GM19467 (cell line): ENCODE data around the gene TMEM41B.
"Not testable (repeated sequence)": the region's sequence is repeated elsewhere in the genome, so short reads cannot be mapped to it uniquely, and the experiment has no call there.

Experiments
- ATAC-seq: cut with Tn5 transposase; IDR thresholded peaks from one replicate; pipeline ENCODE4 v1.9.1; 2021; ENCODE audit warnings: mild to moderate bottlenecking, moderate library complexity; ENCODE audit not compliant: unreplicated experiment

Gene TMEM41B, protein sequence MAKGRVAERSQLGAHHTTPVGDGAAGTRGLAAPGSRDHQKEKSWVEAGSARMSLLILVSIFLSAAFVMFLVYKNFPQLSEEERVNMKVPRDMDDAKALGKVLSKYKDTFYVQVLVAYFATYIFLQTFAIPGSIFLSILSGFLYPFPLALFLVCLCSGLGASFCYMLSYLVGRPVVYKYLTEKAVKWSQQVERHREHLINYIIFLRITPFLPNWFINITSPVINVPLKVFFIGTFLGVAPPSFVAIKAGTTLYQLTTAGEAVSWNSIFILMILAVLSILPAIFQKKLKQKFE

DNA sequence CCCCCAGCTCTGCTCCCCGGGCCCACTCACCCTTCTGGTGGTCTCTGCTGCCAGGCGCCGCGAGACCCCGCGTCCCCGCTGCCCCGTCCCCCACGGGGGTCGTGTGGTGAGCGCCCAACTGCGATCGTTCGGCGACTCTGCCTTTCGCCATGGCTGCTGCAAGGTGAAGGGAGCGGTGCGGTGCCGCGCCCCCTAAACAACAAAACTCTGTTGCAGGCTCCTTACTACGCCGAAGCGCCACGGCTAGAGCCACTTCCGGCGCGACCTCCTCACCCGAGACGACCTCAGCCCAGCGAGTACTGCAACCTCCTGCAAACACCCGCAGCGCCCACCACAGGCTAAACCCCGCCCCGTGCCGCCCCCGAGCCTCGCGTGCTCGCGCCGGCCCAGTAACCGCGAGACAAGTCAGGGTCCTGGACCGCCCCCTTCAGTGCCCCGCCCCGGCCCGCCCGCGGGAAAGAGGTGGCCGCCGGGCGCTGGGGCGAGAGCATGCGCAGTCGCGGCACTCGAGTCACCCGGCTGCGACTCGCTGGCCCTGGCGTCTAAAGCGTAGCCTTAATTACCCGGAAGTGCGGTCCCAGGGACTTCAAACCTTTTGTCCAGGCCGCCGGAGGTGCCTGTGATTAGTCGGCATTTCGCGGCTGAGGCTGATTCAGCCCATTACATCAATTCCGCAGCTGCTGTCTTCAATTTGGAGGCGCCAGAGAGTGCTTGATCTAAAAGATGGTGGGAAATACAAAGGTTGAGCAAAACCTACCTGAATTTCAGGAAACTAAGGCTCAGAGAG lies at the start of gene TMEM41B:
Gene TMEM41B, minus strand, starts transcription at position 303 of the 787 bp plus-strand sequence. Its CDS starts 152 bp downstream, at position 151.
- peak; percentile 99 for ATAC-seq

GRCh38 chr11:9362393-9362863 lies 48.0 kb upstream of the TMEM41B start:
- no peak for ATAC-seq

GRCh38 chr11:9360862-9361622 lies 46.6 kb upstream of the TMEM41B start:
- ATAC-seq = not testable (repeated sequence)

DNA sequence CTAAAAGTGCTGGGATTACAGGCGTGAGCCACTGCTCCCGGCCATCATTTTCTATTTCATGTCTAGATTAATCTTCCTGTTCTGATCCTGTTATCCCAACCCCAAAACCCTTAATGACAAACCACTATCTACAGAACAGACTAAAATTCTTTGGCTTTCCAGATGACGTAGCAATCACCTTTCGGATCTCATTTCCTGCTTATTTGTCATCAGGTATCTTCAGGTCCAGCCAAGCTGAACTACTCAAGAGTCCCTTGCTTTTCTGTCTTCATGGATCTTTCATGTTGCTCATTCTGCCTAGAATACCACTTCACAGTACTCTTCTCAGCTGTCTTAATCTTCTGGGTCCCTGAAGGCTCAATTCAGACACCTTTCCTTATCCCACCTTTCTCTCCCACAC lies 42.6 kb upstream of the TMEM41B start:
- no peak for ATAC-seq

DNA sequence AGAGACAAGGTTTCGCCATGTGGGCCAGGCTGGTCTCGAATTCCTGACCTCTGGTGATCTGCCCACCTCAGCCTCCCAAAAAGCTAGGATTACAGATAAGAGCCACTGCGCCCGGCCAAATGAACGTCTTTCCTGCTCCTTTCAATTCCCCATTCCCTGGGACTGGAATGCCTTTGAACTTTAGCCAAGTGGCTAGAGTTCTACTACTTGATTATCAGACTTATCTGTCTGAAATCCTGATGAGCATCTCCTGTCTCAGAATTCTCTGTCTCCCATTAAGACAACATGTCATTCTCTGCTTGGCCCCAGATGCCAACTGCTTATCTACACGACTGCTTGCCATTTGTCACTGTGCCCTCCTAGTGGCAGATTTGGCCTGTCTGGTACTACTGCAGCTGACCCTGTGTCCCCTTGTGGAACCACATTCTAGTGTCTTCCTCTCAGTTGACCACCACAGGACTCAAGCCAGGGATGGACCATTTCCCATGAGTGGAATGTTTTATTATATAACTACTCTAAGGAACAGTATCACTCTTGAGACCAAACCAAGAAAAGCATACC lies 37.0 kb upstream of the TMEM41B start:
- no peak for ATAC-seq

- not testable (repeated sequence) for ATAC-seq
Observed at GRCh38 chr11:9347779-9348178, 33.4 kb upstream of the TMEM41B start.

GRCh38 chr11:9347100-9347499 lies 32.7 kb upstream of the TMEM41B start:
- no peak for ATAC-seq

DNA sequence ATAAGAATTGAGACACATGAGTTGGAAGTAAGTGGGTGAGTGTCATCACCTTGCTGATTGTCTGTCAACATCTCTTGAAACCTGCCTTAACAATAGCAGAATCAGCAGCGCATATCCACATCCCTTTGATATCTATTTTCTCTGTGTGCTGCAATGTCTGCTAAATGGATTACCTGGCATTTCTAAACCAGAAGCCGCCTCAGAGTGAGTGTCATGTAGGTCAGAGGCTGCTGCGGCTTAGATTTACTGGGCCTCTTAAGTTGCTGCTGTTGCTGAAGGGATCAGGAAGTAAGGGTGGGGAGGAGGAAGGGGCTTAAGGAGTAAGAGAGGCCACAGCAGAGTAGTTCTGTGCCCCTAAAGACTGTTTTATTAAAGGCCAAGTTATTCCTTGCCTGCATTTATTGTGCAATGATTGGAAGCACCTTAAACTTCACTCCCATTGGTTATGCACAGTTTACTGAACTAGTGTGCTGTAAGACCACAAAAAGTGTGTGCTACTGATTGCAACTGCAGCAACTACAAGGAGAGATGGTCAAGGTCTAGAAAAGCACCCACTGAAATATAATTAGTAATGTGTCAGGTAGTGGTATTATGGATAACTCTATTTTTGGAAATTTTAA lies 29.8 kb upstream of the TMEM41B start:
- ATAC-seq = no peak

- no peak for ATAC-seq
Observed at GRCh38 chr11:9341638-9342178, 27.3 kb upstream of the TMEM41B start.

DNA sequence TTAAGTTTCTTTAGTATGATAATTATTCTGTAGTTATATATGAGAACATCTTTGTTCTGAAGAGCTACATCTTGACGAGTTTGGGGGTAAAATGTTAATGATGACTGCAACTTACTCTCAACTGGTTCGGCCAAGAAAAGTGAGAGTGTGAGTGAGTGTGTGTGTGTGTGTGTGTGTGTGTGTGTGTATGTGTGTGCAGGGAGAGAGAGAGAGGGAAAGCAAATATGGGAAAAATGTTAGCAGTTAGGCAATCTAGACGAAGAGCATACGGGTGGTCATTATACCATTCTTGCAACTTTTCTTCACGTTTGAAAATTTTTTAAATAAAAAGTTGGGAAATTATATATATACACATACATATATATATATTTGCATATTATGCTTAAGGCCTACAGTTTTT lies 18.3 kb upstream of the TMEM41B start:
- ATAC-seq = no peak

DNA sequence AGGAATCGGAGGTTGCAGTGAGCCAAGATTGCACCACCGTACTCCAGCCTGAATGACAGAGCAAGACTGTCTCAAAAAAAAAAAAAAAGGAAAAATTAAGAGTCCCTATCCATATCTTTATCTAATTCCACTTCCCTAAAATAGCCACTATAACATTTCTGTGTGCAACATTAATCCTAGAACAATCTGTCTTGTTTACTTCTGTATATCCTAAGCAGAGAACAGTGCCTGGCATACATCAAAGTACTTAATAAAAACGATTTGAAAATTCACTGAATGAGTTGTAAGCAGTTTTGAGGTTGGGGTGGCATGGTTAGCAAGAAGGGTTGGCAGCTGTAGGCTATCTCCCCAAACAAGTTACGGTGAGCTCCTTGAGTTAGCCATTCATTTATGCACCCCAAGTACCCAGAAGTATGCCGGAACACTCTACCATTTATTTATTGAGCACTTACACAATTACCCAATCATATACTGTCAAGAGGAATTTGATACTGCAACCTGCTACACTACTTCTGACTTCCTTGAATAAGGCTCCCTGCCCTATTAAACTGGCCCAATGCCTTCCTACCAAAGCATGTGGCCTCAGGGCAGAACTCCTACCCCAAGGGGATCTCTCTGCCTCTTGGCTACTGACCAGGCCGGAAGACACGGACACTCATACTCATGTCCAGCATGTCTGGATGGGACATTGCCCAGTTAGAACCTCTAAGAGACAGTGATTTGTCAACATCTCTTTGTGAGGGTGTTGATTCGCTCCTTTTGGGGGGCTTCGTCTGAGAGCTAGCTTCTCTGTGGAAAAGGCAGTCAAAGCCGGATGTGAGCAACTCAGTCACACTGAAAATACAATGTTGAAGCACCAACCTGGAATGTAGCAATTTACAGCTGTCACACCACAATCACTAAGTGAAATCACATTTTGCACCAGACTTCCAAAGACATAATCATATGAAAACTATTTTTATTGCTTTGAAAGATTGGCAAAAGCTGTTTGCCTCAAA lies 16.3 kb upstream of the TMEM41B start:
- ATAC-seq = no peak

DNA sequence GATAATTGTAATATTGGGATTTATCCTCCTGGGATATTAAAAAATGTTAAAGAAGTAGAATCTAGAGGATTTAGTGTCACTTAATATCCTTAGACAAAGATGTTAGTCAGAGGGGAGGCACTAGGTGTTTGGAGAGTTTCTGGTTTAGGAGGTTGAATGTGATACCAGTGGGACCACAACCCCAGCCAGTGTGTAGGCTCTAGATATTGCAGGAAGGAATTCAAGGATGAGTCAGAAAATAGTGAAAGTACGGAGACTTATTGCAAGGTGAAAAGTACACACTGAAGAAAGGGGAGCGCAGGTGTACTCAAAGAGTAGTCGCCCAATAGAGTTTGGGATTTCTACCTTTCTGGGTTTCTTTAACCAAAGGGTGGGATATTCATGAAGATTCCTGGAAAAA lies 5.7 kb upstream of the TMEM41B start:
- no peak for ATAC-seq

DNA sequence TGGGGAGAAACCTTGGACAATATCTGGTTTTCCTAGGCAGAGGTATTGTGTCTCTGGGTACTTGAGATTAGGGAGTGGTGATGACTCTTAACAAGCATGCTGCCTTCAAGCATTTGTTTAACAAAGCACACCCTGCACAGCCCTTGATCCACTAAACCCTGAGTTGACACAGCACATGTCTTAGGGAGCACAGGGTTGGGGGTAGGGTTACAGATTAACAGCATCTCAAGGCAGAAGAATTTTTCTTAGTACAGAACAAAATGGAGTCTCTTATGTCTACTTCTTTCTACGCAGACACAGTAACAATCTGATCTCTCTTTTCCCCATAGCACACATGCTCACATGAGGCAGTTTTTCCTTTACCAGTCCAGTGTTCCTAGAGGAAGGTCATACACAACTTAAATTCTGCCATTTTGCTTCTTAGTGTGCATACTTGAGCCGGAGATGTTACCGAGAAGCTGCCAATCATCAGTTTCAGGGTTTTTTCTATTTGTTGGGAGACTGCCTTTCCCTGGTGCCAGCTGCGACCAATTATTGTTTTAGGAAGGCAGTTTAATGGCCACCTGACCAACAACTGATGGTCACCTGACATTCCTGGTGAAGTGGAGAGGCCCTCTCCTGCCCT lies 5.1 kb upstream of the TMEM41B start:
- ATAC-seq = not testable (repeated sequence)

- ATAC-seq = not testable (repeated sequence)
Observed at GRCh38 chr11:9318442-9319376, 4.3 kb upstream of the TMEM41B start.

DNA sequence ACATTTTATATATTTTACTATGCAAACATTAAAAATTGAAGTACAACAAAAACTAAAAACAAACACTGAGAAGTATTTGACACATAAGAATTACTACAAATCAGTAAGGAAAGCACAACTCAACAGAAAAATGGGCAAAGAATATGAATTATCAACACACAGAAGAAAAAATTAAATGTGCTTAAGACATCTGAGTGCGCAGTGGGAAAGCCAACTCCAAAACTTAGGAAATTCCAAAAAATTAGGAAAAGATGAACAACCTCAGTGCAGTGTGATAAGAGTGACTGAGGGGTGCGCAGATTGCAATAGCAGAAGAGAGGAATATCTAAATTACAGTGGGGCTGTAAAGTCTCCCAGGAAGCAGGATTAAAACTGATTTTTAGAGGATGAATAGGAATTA lies 1.9 kb upstream of the TMEM41B start:
- ATAC-seq = no peak

GRCh38 chr11:9315078-9315688 lies 790 bp upstream of the TMEM41B start:
- ATAC-seq = no peak

- no peak for ATAC-seq
Observed at GRCh38 chr11:9313648-9314290, 624 bp downstream of the TMEM41B start.
